Measurements from ENCODE around the gene RANBP3. TPM values are rescaled to one million over a fixed set of nuclear protein-coding genes. Genes with fewer than 3 reads are reported as not detected.

Gene RANBP3
- total and polyA plus RNA-seq, 8 donors = 64.6 to 91.9 (median 77.1) TPM

DNA sequence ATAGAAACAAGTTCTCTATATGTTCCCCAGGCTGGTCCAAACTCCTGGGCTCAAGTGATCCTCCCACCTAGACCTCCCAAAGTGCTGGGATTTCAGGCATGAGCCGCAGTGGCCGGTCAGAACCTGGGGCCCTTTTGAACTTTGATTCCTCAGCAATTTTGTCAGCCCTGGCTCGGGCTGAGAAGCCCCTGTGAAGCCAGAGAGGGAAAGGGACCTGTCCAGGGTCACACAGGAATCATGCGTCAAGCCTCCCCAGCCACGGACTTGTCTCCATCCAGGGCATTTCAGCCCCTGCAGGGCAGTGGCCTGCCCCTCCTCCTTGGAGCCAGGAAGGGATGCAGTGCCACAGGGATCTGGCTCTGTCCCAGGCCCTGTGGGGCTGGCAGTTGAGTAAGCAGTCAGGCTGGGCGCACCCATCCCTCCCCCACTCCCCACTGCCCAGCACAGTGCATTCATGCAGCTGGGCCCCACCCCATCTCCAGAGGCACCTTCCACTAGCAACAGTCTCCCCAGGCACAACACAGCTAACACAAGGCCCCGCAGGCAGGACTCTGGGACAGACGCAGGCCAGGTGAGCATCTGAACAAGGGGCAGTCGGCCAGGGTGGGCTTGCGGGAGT, 64.1 kb downstream of the RANBP3 start, which contains the start of gene CAPS:
CAPS (plus strand) TSS at position 516 of the 619 bp plus-strand sequence. CDS start 153 bp downstream, outside the sequence.
- ATAC-seq = peak; percentile 92
- TF ChIP-seq, protein P1, sequence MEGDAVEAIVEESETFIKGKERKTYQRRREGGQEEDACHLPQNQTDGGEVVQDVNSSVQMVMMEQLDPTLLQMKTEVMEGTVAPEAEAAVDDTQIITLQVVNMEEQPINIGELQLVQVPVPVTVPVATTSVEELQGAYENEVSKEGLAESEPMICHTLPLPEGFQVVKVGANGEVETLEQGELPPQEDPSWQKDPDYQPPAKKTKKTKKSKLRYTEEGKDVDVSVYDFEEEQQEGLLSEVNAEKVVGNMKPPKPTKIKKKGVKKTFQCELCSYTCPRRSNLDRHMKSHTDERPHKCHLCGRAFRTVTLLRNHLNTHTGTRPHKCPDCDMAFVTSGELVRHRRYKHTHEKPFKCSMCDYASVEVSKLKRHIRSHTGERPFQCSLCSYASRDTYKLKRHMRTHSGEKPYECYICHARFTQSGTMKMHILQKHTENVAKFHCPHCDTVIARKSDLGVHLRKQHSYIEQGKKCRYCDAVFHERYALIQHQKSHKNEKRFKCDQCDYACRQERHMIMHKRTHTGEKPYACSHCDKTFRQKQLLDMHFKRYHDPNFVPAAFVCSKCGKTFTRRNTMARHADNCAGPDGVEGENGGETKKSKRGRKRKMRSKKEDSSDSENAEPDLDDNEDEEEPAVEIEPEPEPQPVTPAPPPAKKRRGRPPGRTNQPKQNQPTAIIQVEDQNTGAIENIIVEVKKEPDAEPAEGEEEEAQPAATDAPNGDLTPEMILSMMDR (IDR thresholded peaks at IDR 0.05) = no peak
- H3K27me3 ChIP-seq = no peaks in the 10 kb centered on the region
- peaks cover 0 to 7% of the 10 kb centered on the region in 2 donors for H3K4me1 ChIP-seq
- peak in 3 of 4 donors; percentile 63 to 86 (median 76) for DNase-seq
- H3K4me3 ChIP-seq = no peak within 1 kb of the TSS
- peaks cover 0 to 71% of the 10 kb centered on the region in 2 donors for H3K36me3 ChIP-seq
- H3K9me3 ChIP-seq = no peaks in the 10 kb centered on the region
- peak within 1 kb of the TSS in 1 of 2 donors; percentile 60 for H3K27ac ChIP-seq
- intact Hi-C loops (cut with DNase I) = no loop called here

DNA sequence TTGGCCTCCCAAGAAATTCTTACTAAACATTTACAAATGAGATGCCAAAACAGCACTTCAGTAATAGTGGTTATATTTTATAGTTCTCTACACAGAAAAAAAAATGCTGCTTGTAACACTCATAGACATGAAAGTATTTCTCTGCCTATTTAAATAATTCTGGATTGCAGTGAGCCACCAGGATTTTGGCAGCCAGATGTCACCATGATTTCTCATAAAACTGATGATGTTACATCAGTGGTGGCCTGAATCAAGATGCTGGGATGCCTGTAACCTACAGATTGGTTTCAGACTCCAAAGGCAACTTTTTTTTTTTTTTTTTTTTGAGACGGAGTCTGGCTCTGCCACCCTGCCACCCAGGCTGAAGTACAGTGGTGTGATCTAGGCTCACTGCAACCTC, 66.6 kb downstream of the RANBP3 start:
- DNase-seq (no peak), ATAC-seq (no peak)
- intact Hi-C loops (cut with DNase I) = no loop called here
- H3K27me3 ChIP-seq = no peaks in the 10 kb centered on the region
- TF ChIP-seq, protein P1 (IDR thresholded peaks at IDR 0.05) = no peak
- H3K4me3 ChIP-seq = no peak overlapping the region
- no peaks in the 10 kb centered on the region for H3K9me3 ChIP-seq
- peaks cover 0 to 7% of the 10 kb centered on the region in 2 donors for H3K4me1 ChIP-seq
- peaks cover 0 to 48% of the 10 kb centered on the region in 2 donors for H3K36me3 ChIP-seq
- H3K27ac ChIP-seq = no peak overlapping the region

DNA sequence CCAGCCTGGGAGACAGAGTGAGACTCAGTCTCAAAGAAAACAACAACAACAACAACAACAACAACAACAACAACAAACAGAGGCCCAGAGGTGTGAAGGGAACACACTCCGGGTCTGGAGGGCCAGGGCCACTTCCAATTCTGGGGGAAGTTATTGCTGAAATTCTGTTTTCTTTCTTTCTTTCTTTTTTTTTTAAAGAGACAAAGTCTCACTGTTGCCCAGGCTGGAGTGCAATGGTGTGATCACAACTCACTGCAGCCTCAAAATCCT, 67.4 kb downstream of the RANBP3 start:
- H3K9me3 ChIP-seq = no peaks in the 10 kb centered on the region
- H3K36me3 ChIP-seq = peaks cover 0 to 41% of the 10 kb centered on the region in 2 donors
- H3K27me3 ChIP-seq = no peaks in the 10 kb centered on the region
- H3K4me3 ChIP-seq = no peak overlapping the region
- intact Hi-C loops (cut with DNase I) = no loop called here
- ATAC-seq = no peak
- TF ChIP-seq, protein P1 (IDR thresholded peaks at IDR 0.05) = no peak
- H3K27ac ChIP-seq = no peak overlapping the region
- no peak for DNase-seq
- H3K4me1 ChIP-seq = peaks cover 6 to 9% of the 10 kb centered on the region in 2 donors

DNA sequence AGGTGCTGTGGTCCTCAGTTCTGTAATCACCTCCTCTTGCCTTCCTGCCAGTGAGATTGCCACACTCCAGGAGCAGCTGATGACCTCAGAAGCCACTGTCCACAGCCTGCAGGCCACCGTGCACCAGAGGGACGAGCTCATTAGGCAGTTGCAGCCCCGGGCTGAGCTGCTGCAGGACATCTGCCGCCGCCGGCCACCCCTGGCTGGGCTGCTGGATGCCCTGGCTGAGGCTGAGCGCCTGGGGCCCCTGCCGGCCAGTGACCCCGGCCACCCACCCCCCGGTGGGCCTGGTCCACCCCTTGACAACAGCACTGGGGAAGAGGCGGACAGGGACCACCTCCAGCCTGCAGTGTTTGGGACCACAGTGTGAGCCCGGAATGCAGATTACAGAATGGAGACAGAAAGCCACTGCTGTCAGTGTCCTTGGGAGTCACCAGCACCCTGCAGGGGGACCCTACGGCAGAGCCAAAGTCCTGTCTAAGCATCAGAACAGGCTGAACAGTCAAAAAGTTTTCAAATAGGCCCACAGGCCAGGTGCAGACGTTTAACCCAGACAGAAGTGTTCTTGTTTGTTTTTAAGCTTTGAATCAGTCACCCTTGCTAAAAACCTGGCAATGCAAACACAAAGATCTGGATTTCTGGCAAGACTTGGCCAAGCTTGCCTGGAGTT, 69.0 kb downstream of the RANBP3 start:
- intact Hi-C loops (cut with DNase I) = no loop called here
- no peak for DNase-seq
- TF ChIP-seq, protein P1 (IDR thresholded peaks at IDR 0.05) = no peak

DNA sequence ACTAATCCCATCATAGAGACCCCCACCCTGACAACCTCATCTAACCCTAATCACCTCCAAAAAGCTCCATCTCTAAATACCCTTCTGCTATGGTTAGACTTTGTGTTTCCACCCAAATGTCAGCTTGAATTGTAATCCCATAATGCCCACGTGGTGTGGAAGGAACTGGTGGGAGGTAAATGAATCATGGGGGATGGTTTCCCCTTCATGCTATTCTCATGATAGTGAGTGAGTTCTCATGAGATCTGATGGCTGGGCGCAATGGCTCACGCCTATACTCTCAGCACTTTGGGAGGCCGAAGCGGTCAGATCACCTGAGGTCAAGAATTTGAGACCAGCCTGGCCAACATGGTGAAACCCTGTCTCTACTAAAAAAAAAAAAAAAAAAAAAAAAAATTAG, 70.7 kb downstream of the RANBP3 start:
- Histone ChIP-seq H3K4me3 (no peak overlapping the region), H3K27ac (no peak overlapping the region), H3K9me3 (no peaks in the 10 kb centered on the region), H3K36me3 (peaks cover 0 to 25% of the 10 kb centered on the region in 2 donors), H3K4me1 (peaks cover 15 to 24% of the 10 kb centered on the region in 2 donors), H3K27me3 (no peaks in the 10 kb centered on the region)
- no peak for ATAC-seq
- intact Hi-C loops (cut with DNase I) = no loop called here
- TF ChIP-seq, protein P1 (IDR thresholded peaks at IDR 0.05) = no peak
- no peak for DNase-seq

More for the DNA sequence above, 69.0 kb downstream of the RANBP3 start:
- ATAC-seq = no peak
- Histone ChIP-seq H3K4me3 (no peak overlapping the region), H3K27me3 (no peaks in the 10 kb centered on the region), H3K9me3 (no peaks in the 10 kb centered on the region), H3K4me1 (peaks cover 7 to 14% of the 10 kb centered on the region in 2 donors), H3K36me3 (peaks cover 0 to 25% of the 10 kb centered on the region in 2 donors), H3K27ac (no peak overlapping the region)
